ENCODE measurements around the gene APP.

Gene APP

DNA sequence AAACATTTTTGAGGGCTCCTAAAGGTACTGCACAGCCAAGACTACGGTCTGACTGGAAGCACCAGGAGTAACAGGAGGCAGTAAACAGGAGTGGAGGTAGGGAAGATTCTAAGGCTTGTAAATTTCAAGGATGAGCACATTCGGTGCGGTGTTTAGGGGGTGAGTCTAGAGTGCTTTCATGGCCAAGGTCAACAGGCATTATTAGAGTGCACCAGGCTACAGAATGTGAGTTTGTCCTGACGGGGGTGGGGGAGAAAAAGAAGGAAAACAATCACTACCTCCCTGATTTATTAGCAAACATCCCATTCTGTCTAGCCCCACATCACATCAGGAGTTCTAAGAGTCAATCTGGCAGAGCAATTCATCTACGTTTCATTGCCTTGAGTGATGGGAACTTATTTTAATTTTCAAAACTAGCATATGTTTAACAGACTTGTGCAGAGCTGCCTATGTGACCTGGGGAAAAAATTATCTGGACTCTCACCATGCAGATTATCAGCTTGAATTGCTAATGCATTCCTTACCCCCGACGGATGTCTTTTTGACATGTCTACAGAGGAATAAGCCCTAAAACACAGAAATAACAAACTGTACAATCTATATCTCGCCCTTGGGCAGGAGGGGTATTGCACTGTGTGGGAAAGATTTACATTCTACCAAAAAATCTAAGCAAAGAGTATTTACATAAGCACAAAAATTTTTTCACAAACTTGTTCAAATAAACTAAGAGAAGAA, 45.0 kb downstream of the APP start:
- no peak for DNase-seq

DNA sequence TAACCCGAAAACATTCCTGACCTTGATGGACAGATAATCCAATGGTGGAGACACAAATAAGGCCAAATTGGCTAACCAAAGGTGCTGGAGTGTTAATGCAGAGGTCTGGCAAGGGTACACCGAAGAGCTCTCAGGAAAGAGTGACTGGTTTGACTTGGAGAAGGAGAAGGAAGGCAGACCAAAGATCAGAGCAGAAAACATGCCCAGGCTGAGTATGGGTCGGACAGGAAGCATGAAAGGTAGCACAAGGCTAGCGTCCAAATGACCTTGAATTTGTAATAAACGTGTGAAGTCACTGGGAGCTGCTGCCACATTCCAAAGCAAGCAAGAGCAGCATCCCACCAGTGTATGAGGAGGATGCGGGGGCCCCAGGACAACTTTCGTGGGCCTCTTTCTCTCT, 45.7 kb downstream of the APP start:
- no peak for DNase-seq

DNA sequence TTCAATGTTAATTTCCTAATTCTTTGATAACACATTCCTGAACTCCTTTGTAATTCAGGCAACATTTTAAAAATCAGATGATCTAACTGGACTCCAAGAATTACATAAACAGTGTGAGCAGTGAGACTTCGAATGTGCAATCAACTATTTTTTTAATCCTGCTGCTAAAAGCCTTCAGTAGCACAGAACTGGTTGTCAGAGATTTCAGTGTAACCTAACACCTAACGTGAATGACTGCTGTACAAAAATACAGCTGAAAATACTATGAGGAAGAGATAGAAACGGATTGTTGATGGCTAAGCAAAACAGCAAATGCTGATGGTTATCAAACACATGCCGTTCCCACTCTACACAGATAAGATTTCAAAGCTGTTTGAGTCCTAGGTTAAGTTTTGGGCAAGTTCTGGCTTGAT, 46.1 kb downstream of the APP start:
- DNase-seq: no peak

DNA sequence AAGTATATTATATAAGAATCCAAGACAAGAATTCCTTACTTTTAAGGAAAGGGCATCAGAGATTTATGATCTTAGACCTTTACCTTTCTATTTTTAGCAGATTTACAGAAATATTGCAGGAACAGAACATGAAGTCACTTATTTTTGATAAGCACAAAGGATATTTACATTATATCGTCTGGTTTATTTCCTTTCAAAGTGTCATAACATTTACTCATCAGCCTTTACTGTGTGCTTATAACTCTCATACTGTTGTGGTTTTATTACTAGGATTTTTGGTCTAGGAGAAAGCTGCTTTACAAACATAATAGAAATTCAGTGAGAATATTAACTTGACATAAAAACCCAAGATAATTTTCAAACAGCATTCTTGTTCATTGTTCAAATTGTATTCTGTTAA, 47.6 kb downstream of the APP start:
- DNase-seq: no peak

DNA sequence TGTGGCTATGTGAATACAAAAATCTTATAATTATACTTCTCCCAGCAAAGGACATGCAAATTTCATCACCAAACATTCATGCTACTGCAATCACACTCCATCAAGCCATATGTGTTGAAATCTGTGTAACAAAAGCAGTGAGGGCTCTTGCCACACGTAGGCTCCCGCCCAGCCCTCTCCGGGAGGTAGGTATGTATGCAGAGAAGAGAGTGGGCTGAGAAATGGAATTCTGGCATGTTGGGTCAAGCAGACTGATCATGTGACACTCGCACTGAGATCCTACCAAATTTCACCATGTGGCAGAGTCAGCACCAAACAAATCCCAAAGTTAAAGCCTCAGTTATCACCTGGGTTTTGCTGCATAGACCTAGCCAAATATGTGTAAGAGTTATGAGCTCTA, 49.7 kb downstream of the APP start:
- DNase-seq: no peak

DNA sequence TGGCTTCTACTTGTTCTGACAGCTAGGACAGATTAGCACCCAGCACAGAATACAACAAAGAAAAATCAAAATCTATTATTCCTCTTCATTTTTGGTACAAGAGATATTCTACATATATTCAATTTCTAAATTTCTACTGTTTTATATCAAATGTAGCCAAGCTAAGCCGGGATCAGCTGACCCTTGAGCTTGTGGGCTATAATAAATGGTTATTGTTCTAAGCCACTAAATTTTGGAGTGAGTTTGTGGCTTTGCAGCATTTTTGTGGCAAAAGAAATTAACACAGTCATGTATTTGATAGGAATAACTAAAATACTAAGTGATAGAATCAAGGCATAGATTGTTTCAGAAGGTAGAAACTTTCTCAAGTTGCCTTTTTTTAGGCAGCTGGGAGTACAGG, 50.7 kb downstream of the APP start:
- DNase-seq: no peak

DNA sequence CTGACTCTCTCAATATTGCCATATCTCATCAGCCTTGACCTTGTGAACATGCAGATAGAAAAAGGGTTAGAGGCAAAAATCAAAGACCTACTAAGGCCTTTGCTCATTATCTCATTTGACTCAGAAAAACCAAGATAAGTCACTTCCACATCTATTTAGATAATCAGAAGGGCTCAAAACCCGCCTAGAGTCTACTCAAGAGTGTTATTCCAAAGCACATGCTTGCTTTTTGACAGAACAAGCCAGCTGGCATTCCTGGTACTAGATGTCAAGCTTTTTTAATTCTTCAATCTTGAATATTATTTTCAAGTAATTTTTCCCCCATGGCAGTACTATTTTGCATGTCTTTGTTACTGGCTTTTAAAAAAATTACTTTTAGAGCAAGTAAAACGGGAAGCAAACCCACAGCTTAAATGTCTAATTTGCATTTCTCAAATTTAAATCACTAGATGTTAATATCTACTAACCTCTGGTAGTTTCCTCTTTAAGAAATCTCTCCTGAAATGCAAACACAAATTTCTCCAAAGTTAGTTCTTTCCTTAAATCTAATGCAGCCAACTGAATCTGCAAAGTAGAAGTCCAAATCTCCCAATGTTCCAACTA, 51.5 kb downstream of the APP start:
- no peak for DNase-seq

DNA sequence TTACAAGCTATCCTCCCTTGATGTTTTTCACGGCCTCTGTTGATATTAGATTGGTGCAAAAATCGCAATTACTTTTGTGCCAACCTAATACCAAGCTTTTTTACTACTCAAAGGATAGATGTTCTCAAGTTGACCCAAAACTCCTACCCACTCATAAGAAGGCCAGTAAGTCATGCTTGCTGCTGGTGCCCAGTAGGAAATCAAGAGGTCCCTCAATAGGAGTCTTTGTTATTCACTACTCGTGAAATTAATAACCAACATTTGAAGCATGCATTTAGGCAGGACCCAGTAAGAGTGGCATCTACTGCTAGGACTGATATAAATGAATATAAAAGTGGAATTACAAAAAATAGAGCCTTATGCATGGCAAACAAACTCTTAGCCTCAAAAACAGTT, 52.6 kb downstream of the APP start:
- no peak for DNase-seq

DNA sequence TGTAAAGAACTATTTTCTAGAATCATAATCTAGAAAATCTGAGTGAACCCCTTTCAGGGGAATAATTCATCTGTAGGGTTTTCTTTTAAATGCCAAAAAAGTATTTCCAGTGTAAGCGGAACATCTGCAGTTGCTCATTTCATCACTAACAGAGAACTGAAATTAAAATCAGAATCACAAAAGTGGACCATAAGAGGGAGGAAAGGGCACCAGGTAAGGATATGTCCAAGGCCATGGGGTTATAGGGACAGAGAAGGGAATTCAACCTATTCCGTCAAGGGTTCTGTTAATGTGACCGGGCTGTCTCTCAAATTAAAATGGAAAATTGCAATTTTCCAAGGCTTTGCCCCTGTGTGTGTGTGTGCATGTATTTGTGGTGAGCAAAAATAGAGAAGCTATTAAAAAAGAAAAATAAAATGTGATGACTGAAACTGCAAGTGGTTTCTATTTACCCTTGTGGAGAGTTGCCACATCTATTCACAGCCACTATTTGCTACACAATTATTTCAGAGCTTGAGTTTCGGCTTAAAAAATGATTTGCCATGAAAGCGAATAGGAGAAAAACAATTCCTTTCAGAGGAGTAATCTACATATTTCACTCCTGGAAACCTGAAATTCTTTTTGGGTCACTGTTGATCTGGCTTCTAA, 53.1 kb downstream of the APP start:
- peak; percentile 27 for DNase-seq

DNA sequence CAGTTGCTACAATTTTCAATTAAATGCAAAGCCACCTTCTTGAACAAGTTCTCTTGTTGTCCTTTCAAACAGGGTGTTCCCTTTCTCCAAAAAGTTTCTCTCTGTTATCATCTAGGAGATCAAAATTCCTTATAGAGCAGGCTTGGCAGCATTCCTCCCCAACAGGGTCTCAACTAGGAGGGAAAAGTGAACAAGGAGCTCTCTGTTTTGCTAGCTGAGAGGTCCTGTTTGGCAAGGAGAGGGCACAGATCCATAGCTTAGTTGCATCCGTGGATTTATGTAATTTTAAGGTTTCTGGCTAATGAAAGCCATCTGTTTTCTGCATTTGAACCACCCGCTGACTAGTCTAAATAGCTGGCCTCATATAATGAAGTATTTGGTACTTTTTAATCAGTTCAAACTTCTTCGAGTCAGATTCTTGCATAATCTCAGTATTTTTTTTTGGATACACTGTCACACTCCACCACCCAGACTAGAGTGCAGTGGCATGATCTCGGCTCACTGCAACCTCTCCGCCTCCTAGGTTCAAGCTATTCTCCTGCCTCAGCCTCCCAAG, 54.0 kb downstream of the APP start:
- no peak for DNase-seq

DNA sequence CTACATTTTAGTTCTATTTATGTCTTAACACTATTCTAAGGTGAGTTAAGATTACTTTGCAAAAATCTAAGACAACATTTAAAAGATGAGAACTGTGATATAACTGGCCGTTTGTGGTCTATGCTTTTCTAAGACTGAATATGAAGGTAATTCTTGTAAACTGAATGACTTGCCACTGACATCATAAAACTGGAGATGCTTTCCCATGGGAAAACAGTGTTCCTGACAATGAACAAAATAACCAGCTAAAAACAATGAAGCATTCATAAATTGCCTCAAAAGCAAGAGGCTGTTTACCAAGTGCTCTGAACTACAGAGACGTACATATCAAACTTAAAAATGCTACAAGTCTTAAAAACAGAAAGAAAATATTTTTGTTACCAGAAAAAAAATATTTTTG, 54.7 kb downstream of the APP start:
- DNase-seq: peak; percentile 7

DNA sequence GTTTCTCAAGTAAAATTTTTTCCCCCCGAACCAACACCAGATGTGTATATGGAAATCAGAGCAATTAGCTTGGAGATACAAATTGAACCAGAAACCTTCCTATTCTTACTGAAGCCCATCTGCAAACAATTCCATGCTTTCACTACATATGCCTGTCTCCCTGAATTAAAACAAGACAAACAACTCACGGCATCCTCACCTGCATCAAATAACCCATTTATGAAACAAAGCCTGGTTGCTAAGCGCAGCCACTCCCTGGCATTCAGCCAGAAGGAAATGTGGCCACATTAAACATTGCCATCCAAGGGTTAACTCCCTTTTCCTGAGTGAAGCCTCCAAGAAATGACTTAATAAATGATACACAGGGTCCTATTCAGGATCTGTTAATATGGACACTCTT, 55.3 kb downstream of the APP start:
- DNase-seq: peak; percentile 87

DNA sequence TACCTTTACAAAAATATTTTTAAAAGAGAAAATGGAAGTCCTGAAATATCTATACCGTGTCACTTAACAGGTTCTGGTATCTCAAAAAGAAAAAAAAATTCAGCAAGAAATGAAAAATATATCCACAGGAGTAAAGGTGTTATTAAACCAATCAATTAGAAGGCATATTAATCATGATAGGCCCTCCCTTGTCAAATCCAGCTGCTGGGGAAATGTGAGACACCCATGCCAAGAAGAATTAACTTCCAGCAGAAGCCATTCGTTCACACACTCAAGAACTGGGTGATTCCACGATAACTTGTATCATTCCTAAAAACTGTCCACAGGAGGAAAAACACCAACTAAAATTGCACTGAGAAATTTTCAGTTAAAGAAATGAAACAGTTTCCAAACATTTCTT, 57.6 kb downstream of the APP start:
- DNase-seq: no peak

DNA sequence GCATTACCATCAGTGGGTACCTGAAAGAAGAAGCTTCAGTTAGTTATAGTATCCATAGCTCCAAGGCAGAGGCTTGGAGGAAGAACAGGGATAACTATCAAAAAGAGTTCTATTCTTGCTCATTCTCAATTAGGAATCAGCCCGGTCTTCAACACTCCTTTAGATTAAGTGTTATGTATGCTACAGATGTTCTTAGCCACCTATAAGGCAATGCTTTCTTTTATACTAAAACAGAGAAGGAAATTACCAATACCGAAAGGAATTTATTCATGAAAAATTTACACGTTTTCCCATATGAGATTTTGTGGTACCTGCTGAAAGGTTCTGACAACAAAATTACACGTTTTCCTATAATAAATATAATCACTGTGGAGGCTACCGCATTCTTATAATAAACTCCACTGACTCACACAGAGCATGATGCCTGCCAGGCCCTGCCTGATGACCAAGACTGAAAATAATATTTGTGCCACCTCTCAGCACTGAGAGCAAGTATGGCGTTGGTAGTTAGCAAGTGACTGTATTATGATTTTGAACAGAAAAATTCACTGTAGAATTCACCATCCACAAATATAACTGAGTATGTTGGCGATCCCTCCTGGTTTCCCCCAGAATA, 58.3 kb downstream of the APP start:
- no peak for DNase-seq

DNA sequence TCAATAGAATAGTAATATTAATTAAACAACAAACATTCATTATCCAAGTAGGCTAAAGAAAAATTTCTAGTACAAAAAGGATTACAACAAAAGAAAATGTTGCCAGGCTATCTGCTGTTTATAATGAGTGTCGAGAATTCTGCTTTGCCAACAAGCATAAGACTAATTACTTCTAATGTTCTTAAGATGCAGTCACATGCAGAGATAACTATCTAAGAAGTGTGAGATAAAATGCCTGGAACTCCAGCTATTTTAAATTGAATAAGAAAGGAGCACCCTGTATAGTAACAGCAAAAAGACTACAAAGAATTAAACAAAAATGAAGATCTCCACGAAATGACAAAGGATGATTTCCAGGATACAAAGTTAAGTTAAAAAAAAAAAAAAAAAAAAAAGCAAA, 59.9 kb downstream of the APP start:
- no peak for DNase-seq

DNA sequence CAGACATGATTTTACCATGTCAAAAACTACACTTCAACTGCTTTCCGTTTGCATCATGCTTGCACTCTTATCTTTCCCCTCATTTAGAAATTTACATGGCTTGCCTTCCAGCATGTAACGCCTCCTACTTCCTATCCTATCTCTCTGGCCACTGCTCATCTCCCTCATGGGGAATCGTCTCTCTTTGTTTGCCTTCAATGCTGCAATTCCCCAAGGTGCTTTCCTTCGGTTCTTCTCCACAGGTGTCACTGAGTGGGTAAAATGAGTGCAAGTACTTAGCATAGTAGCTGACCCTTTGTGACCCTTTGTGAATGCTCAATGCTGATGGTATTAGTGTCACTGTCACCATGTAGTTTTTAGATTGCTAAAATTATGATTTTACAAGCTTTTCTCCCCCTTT, 63.1 kb downstream of the APP start:
- DNase-seq: no peak

DNA sequence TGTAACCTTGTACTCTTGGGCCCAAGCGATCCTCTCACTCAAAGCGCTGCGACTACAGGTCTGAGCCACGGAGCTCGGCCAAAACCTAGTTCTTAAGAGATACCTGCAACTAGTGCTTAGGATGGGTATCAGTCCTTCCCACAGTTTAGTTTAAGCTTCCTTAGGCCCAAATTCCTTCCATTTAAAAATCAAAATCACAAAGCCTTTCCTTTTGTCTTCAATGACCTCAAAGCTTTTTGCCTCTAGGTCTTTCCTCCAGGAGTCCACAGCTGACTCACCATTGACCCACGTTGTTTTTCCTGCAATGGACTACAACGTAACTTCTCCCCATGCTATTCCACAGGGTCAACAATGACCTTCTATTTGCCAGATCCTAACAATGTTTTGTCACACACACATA, 64.0 kb downstream of the APP start:
- no peak for DNase-seq

DNA sequence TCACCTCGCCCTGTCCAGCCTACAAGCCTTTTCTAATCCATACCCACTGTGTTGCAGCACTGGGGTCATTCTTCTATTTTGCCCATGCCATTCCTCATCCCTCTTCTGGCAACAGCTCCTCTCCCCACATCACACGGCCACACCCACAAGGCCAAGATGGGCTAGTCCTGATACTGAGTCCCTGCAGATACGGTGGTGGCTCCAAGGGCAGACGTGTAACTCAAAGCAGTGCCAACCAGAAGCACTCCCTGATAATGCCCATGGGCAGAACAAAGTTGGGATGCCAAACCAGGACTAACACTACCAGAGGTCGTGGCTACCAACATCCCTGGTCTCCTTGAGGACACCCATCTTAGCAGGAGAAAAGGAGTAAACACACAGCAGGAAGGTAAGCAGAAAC, 64.8 kb downstream of the APP start:
- no peak for DNase-seq

DNA sequence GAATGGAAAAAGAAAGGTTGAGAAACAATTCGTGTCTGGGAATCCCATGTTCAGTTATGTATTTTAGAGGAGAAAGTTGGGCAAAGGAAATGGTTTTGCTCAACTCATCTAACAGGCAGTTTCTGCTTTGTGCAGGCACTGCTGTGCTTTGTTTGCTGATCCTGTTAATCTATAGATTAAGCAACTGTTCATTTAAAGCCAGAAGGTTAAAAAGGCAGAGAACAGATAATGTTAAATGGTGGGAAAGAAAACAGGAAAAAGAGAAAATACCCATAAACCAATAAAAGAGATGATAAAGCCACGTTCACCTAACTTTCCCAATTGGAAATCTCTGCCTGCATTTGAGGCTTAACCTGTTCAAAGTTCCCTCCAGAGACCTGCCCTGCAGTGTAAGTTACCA, 70.0 kb downstream of the APP start:
- no peak for DNase-seq

DNA sequence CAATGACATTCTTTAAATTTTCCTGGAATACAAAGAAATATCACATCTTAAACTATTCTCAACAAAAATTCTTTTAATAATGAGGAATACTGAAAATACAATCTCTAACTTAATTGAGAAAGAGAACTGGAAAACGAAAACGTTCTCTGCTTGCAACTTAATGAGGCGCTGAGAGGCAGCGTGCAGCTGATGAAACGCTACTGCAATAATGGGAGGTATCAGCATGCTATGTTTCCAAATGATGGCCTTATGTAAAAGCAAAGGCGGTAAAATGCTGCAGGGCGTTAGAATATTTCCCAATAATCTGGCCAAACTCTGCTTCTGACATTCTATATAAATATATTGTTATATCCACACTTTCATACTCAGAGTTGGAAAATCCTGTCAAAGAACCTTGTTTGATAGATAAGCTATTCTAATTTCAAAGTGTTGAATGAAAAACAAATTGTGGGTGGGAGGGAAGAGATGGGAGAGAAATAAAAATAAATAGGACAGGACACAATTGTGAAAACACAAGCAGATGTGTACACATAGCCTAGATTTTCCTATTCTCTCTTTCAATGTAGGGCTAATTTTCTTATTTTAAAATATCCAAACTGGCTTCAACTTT, 70.9 kb downstream of the APP start:
- peak; percentile 43 for DNase-seq

DNA sequence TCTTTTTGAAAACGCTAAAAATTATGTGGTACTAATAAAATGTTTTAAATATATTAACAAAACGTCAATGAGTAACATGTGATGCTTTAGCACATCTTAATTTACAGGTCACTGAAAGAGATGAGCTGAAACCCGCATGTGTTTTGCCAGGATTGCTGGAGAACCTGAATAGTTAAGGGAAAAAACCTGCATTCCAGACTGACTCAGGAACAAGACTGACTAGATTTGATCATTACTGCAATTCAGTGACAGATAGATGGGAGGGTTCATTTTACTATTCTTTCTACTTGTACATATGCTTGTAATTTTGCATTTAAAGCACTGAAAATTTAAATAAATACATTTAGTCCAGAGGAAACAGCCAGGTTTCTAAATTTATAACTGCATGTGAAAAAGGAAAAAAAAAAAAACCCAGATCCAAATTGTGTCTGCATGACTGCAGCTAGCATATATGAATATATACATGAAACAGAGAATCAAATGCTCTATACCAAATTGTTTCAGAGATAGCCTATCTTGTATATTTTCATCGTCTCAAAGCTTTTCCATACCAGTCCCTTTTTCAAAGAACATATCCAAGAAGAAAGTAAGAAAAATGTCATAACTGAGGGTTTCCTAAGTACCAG, 71.7 kb downstream of the APP start:
- DNase-seq: no peak

DNA sequence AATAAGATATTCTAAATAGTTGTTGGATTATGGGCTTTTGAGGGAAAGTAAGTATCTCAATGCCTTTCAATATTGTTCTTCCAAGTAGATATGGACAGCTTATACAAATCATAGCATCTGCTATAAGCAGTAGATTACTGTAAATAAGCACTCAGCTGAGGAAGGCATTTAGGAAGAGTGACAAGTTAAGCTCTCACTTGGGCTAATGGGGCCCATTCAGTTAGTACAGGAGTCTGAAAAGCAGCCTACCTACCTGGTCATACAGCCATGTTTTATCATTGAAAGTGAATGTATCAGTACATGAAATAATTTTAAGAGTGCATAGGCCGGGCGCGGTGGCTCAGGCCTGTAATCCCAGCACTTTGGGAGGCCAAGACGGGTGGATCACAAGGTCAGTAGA, 73.1 kb downstream of the APP start:
- no peak for DNase-seq

All from NCI-H1092 (cell line).